NCI-H1436 treated with DMSO at 0.1 percent for 48 hours (cell line): ENCODE data around the gene RAB3A.
A peak's percentile ranks its signal among the peaks of the same experiment; 100 is the strongest.

ENCODE experiments used
- DNase-seq: peaks from one replicate; lab custom pipeline; 2025; lab: John Stamatoyannopoulos, UW

The RAB3A gene

GRCh38 chr19:18203863-18204393, at the start of gene RAB3A:
Gene RAB3A (minus strand): TSS chr19:18204042. CDS start chr19:18202740, 1,302 bp downstream.
- DNase-seq, result peak; percentile 99

GRCh38 chr19:18253130-18253529, 49.3 kb upstream of the RAB3A start:
- DNase-seq, result no peak

- DNase-seq, result no peak
Observed at GRCh38 chr19:18252370-18252717, 48.5 kb upstream of the RAB3A start.

GRCh38 chr19:18251587-18252369, 47.9 kb upstream of the RAB3A start:
- peak; percentile 30 for DNase-seq

GRCh38 chr19:18249834-18250233, 46.0 kb upstream of the RAB3A start:
- DNase-seq, result no peak

GRCh38 chr19:18245297-18245696, 41.5 kb upstream of the RAB3A start:
- DNase-seq, result no peak

GRCh38 chr19:18239303-18239702, 35.5 kb upstream of the RAB3A start:
- no peak for DNase-seq

GRCh38 chr19:18234194-18234593, 30.4 kb upstream of the RAB3A start:
- no peak for DNase-seq

GRCh38 chr19:18233224-18233825, 29.5 kb upstream of the RAB3A start:
- DNase-seq, result no peak

GRCh38 chr19:18232540-18233223, 28.8 kb upstream of the RAB3A start:
- no peak for DNase-seq

- DNase-seq, result peak; percentile 65
Observed at GRCh38 chr19:18231775-18232174, 27.9 kb upstream of the RAB3A start.

GRCh38 chr19:18230941-18231734, 27.3 kb upstream of the RAB3A start:
- DNase-seq, result no peak

- DNase-seq, result no peak
Observed at GRCh38 chr19:18229915-18230314, 26.1 kb upstream of the RAB3A start.

GRCh38 chr19:18229474-18229873, 25.6 kb upstream of the RAB3A start:
- no peak for DNase-seq

GRCh38 chr19:18227781-18228271, 24.0 kb upstream of the RAB3A start:
- DNase-seq, result no peak

- DNase-seq, result no peak
Observed at GRCh38 chr19:18226956-18227780, 23.3 kb upstream of the RAB3A start.

- DNase-seq, result no peak
Observed at GRCh38 chr19:18225702-18226468, 22.0 kb upstream of the RAB3A start, which contains the start of gene PDE4C. Gene PDE4C (minus strand): TSS chr19:18226438. CDS start chr19:18226415, 23 bp downstream.

GRCh38 chr19:18225355-18225701, 21.5 kb upstream of the RAB3A start:
- no peak for DNase-seq

- DNase-seq, result peak; percentile 87
Observed at GRCh38 chr19:18224525-18225354, 20.9 kb upstream of the RAB3A start.
